Transverse colon (tissue), 4 donors: ENCODE measurements around the gene ELK4. TPM values are rescaled to one million over a fixed set of nuclear protein-coding genes. Genes with fewer than 3 reads are reported as not detected.
A peak's percentile ranks its signal among the peaks of the same experiment; 100 is the strongest.

Source experiments
- DNase-seq: peaks from one replicate; pipeline ENCODE4 v3.0.0-alpha.2; 2019
- H3K27ac ChIP-seq, 4 donors: fragments of 200-600 bp; sonication (generic); 2 replicates each; pipeline ENCODE4 v1.5.1; 2016 to 2018; ENCODE audit warnings: inconsistent platforms in 4 of 4
- H3K27me3 ChIP-seq: fragments of 200-600 bp; sonication (generic); 2 replicates; pipeline ENCODE4 v1.5.1; 2017; ENCODE audit warnings: inconsistent platforms
- H3K36me3 ChIP-seq, 4 donors: fragments of 200-600 bp; sonication (generic); 2 replicates each; pipeline ENCODE4 v1.5.1; 2017 to 2019; ENCODE audit warnings: inconsistent platforms in 4 of 4
- H3K4me1 ChIP-seq, 4 donors: fragments of 200-600 bp; sonication (generic); 2 replicates each; pipeline ENCODE4 v1.5.1; 2017 to 2020; ENCODE audit warnings: inconsistent platforms in 4 of 4
- H3K4me3 ChIP-seq, 4 donors: fragments of 200-600 bp; sonication (generic); 1 replicate in 1 of 4; 2 replicates in 3 of 4; pipeline versions ENCODE4 v1.5.1 to v1.6.1; 2017 to 2019; ENCODE audit warnings: inconsistent platforms in 4 of 4
- H3K9me3 ChIP-seq, 2 donors: fragments of 200-600 bp; sonication (generic); 2 replicates each; pipeline ENCODE4 v1.5.1; 2017 to 2019; ENCODE audit warnings: inconsistent platforms in 2 of 2
- CTCF ChIP-seq, 5 experiments: fragments of 200-600 bp in 3 of 5; fragments of 450-650 bp in 2 of 5; sonication (generic) in 3 of 5; IDR thresholded peaks; 1 replicate in 2 of 5; 2 replicates in 3 of 5; pipeline ENCODE4 v1.5.1; 2016 to 2017; ENCODE audit warnings: antibody characterized with exemption in 5 of 5, inconsistent platforms in 3 of 5, mild to moderate bottlenecking in 2 of 5, moderate library complexity in 1 of 5
- EP300 ChIP-seq: sonication (generic); formaldehyde crosslinking; IDR thresholded peaks from one replicate; pipeline ENCODE4 v1.6.1; 2017; ENCODE audit warnings: antibody characterized with exemption, low read depth
- POLR2A ChIP-seq: fragments of 450-650 bp; IDR thresholded peaks from one replicate; pipeline ENCODE4 v1.6.1; 2016; ENCODE audit warnings: antibody characterized with exemption, mild to moderate bottlenecking, moderate library complexity
- POLR2AphosphoS5 ChIP-seq, 3 donors: sonication (generic); formaldehyde crosslinking; IDR thresholded peaks; one replicate each; pipeline ENCODE4 v1.6.1; 2016; ENCODE audit warnings: antibody characterized with exemption in 3 of 3
- WGBS, 2 donors: methylation state at CpG; one replicate each; pipeline ENCODE4 v1.1.5; 2018; ENCODE audit warnings: low coverage in 1 of 2; 5-methylcytosine and 5-hydroxymethylcytosine counted together
- in situ Hi-C, 4 donors: fragments of 200-750 bp; cut with MboI; loops; one replicate each; pipeline versions ENCODE4 v1.15.0 to v1.15.1; 2017; ENCODE audit warnings: low sequenced_read_pairs in 3 of 4, low pct_ligation_motif_present in 1 of 4, low pct_unique_long_range_greater_than_20kb in 1 of 4
- intact Hi-C: fragments of 100-400 bp; cut with DNase I; formaldehyde crosslinking; loops from one replicate; pipeline ENCODE4 v1.15.1; 2023; ENCODE audit warnings: low total_unique reads
- total RNA-seq, 4 donors: library from RNA; depleted of rRNA; stranded (reverse); fragments of >200 nt; gene quantifications; one replicate each; pipeline ENCODE4 v1.1.0, GENCODE V29; 2016

ELK4 gene
- total RNA-seq, 4 donors from 2014 or later, result 16.0 to 24.1 (median 19.7) TPM

DNA sequence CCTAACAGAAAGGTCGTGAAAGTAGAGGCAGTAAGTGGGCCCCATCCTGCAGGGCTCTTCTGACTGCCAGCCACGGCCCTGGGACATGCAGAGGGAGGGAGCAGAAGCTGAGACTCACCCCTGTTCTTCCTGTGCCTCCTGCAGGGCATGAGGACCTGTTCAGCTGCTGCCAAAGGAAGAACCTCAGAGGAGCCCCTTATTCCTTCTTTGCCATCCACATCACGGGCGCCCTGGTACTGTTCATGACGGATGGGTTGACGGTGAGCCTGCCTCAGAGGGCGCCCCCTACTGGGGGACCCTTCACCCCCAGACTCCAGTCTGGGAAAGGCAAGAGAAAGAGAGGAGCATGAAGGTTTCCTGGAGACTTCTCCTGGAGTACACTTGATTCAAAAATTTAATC is 47.1 kb downstream of the ELK4 start:
- DNase-seq, result peak; percentile 8

GRCh38 chr1:205583461-205584130 is 48.2 kb downstream of the ELK4 start:
- Histone ChIP-seq H3K4me3 (no peak overlapping the region), H3K27ac (peak overlapping the region in 3 of 4 donors; percentile 67 to 85 (median 71)), H3K36me3 (no peaks in the 10 kb centered on the region), H3K9me3 (no peaks in the 10 kb centered on the region), H3K4me1 (peaks cover 11 to 41% (median 24%) of the 10 kb centered on the region in 4 donors), H3K27me3 (no peaks in the 10 kb centered on the region)
- WGBS, 2 donors, result 95% methylated on average over 7 of the region's 7 CpGs; no CpG with 5 or more reads in 1 of the 2 donors
- DNase-seq, result peak; percentile 6
- intact Hi-C loops, result loop anchor here (10.0 kb wide), 1 partner anchor 51 kb away; the partner anchor contains the start of gene ELK4
- in situ Hi-C loops, result no loop called here
- TF ChIP-seq EP300 (no peak), POLR2AphosphoS5 (IDR thresholded peaks at IDR 0.05) (no peak), POLR2A (no peak), CTCF (IDR thresholded peaks at IDR 0.05) (no peak)

More for the DNA sequence above, 47.1 kb downstream of the ELK4 start:
- H3K4me1 ChIP-seq, result peaks cover 11 to 46% (median 24%) of the 10 kb centered on the region in 4 donors
- H3K9me3 ChIP-seq, result no peaks in the 10 kb centered on the region
- TF ChIP-seq CTCF (IDR thresholded peaks at IDR 0.05) (peak in 1 of 5 experiments; percentile 10), EP300 (no peak)
- 73% methylated on average over 7 of the region's 7 CpGs; no CpG with 5 or more reads in 1 of the 2 donors for WGBS, 2 donors
- intact Hi-C loops, result loop anchor here (10.0 kb wide), 1 partner anchor 50 kb away; the partner anchor contains the start of gene ELK4
- no peak overlapping the region for H3K4me3 ChIP-seq
- no peaks in the 10 kb centered on the region for H3K36me3 ChIP-seq
- no peaks in the 10 kb centered on the region for H3K27me3 ChIP-seq
- H3K27ac ChIP-seq, result peak overlapping the region in 2 of 4 donors; percentile 12 to 50
- in situ Hi-C loops, result loop anchor here in 1 of 4 donors (5.0 kb wide), 1 partner anchor 53 kb away; no protein-coding TSS in a partner anchor

DNA sequence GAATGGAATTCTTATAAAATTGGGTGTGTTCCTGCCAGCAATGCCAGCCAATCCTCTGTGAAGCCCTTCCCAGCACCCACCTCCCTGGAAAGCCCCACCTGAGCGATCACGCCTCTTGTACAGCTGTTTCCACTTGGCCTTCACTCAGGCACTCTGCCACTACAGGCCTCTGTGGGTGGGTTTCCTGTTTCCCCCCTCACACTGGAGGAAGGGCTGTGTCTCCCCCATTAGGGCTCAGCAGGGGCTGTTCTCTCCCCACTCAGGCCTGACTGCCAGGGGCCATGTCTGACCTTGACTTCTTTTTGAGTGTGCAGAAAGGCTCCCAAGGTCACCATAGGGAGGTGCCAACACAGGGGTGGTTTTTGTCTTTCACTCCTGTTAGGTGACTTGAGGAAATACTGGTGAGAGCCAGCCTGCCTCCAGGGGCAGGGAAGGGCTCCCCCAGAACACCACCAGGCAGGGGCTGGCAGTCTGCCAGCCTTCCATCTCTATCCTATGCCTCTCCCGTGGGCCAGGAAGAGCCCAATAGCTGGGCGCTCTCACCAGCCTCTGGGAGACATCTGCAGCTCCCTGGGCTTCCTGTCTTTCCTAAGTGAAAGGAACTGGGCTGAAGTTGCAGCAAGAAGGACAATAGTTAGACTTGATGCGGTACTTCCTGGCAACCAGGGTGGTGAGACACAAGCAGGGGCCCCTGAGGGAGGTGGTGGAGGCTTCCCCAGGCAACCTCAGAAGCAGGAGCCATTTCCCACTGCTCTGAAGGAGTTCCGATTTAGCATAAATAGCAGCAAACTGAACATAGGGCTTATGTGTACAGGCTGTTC is 49.1 kb downstream of the ELK4 start:
- peaks cover 11 to 34% (median 24%) of the 10 kb centered on the region in 4 donors for H3K4me1 ChIP-seq
- H3K9me3 ChIP-seq, result no peaks in the 10 kb centered on the region
- TF ChIP-seq POLR2A (peak; percentile 50), POLR2AphosphoS5 (IDR thresholded peaks at IDR 0.05) (peak in 1 of 3 donors; percentile 24), CTCF (IDR thresholded peaks at IDR 0.05) (no peak), EP300 (no peak)
- no peak overlapping the region for H3K4me3 ChIP-seq
- no peaks in the 10 kb centered on the region for H3K27me3 ChIP-seq
- intact Hi-C loops, result loop anchor here (10.0 kb wide), 1 partner anchor 52 kb away; the partner anchor contains the start of gene ELK4
- DNase-seq, result peak; percentile 71
- no peaks in the 10 kb centered on the region for H3K36me3 ChIP-seq
- 34% methylated on average over 6 of the region's 6 CpGs; no CpG with 5 or more reads in 1 of the 2 donors for WGBS, 2 donors
- peak overlapping the region; percentile 67 to 85 (median 71) for H3K27ac ChIP-seq
- in situ Hi-C loops, result no loop called here

DNA sequence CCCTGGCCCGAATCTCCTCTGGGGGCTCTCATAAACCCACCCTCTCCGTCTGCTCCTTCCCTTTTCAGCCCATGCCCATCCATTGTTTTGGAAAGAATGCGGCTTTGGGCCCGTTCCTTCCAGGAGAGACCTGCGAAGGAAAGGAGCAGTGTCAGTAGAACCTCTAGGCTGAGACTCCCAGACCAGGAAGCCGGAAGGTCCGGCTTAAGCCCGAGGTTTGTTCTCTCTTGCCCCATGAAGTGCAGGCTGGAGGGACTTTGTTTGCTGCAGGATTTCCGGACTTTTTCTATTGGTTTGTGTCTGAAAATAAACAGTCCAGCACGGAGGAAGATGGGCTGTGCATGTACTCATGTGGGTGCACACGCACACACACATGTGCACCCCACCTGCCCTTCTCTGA is 49.8 kb downstream of the ELK4 start:
- Histone ChIP-seq H3K36me3 (no peaks in the 10 kb centered on the region), H3K4me1 (peaks cover 11 to 34% (median 24%) of the 10 kb centered on the region in 4 donors), H3K27ac (peak overlapping the region; percentile 67 to 85 (median 71)), H3K9me3 (no peaks in the 10 kb centered on the region), H3K4me3 (no peak overlapping the region), H3K27me3 (no peaks in the 10 kb centered on the region)
- 32 to 51% methylated on average over 3 to 11 of the region's 11 CpGs for WGBS, 2 donors
- TF ChIP-seq POLR2AphosphoS5 (IDR thresholded peaks at IDR 0.05) (no peak), CTCF (IDR thresholded peaks at IDR 0.05) (no peak), POLR2A (no peak), EP300 (no peak)
- no peak for DNase-seq
- intact Hi-C loops, result loop anchor here (10.0 kb wide), 1 partner anchor 53 kb away; the partner anchor contains the start of gene ELK4
- in situ Hi-C loops, result no loop called here
